Stimulated activated CD4-positive, alpha-beta T cell treated with anti-CD3 and anti-CD28 coated beads, Interleukin-2, amount 100 ng/mL, for 48 hours (primary cell): ENCODE measurements around the gene GNRHR.

Experiments
- DNase-seq, 2 donors: peaks; one replicate each; pipeline ENCODE4 v3.0.0-alpha.2; 2020

GNRHR gene

GRCh38 chr4:67697860-67698687, 56.1 kb downstream of the GNRHR start:
- DNase-seq: no peak

DNA sequence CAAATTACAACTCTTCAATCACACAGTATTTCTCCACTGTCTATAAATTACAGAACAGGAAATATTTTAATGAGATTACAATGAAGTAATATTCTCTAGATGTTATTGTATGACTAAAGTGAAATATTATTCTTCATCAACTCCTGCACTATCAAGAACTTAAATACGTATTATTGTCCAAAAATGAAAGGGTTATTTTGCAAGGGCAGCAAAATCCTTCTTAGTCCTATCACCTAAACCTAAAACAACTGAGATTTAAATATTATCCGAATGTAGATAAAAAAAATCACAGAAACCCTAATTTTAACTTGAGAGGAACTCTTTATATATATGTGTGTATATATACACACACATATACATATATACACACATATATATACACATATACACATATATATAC, 58.1 kb downstream of the GNRHR start:
- no peak for DNase-seq

- DNase-seq: no peak
Measured at GRCh38 chr4:67694662-67695061, 59.5 kb downstream of the GNRHR start.

DNA sequence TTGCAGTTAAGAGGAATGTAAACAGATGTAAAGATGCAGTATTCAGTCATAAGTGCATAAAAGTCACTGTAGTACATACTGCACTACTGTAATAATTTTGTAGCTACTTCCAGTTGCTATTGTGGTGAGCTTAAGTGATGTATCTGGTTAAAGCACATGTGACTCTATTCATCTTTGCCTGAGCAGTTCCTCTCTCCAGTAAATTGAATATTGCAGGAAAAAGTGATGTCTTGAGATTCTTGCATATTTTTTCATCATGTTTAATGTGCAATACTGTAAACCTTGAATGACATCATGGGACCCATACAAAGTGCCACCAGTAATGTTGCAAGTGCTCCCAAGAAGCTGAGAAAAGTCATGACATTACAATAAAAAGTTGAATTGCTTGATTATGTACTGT, 62.9 kb downstream of the GNRHR start:
- DNase-seq: no peak
